Mononuclear cell (primary cell): ENCODE data around the gene C5orf15. TPM values are rescaled to one million over a fixed set of nuclear protein-coding genes. Genes with fewer than 3 reads are reported as not detected.

Source experiments
- H3K27me3 ChIP-seq: 2 replicates; pipeline ENCODE4 v1.6.0; 2011; ENCODE audit warnings: low read length, control low read depth; ENCODE audit not compliant: insufficient read depth
- H3K4me1 ChIP-seq: 2 replicates; pipeline ENCODE4 v1.5.1; 2011; ENCODE audit warnings: mild to moderate bottlenecking, low read length, control low read depth; ENCODE audit not compliant: insufficient read depth
- H3K4me3 ChIP-seq: 2 replicates; pipeline ENCODE4 v1.5.1; 2011; ENCODE audit warnings: mild to moderate bottlenecking, low read length, moderate library complexity
- H3K9me3 ChIP-seq: 2 replicates; pipeline ENCODE4 v1.5.1; 2011; ENCODE audit warnings: low read depth, mild to moderate bottlenecking, control low read depth, low read length
- total RNA-seq: library from RNA; depleted of rRNA; stranded (reverse); fragments of >200 nt; gene quantifications from one replicate; pipeline ENCODE4 v1.2.3, GENCODE V29; 2012

Gene C5orf15
- total RNA-seq, 1 donor: 26.6 TPM

GRCh38 chr5:133917785-133918184, 50.6 kb downstream of the C5orf15 start:
- no peaks in the 10 kb centered on the region for H3K27me3 ChIP-seq
- H3K4me1 ChIP-seq: no peaks in the 10 kb centered on the region
- H3K4me3 ChIP-seq: no peak overlapping the region
- H3K9me3 ChIP-seq: no peaks in the 10 kb centered on the region

GRCh38 chr5:133916914-133917313, 51.5 kb downstream of the C5orf15 start:
- H3K9me3 ChIP-seq: no peaks in the 10 kb centered on the region
- H3K4me1 ChIP-seq: no peaks in the 10 kb centered on the region
- no peak overlapping the region for H3K4me3 ChIP-seq
- H3K27me3 ChIP-seq: no peaks in the 10 kb centered on the region

GRCh38 chr5:133916479-133916878, 51.9 kb downstream of the C5orf15 start:
- H3K4me1 ChIP-seq: no peaks in the 10 kb centered on the region
- no peaks in the 10 kb centered on the region for H3K27me3 ChIP-seq
- no peaks in the 10 kb centered on the region for H3K9me3 ChIP-seq
- H3K4me3 ChIP-seq: no peak overlapping the region

- no peaks in the 10 kb centered on the region for H3K27me3 ChIP-seq
- no peaks in the 10 kb centered on the region for H3K9me3 ChIP-seq
- no peak overlapping the region for H3K4me3 ChIP-seq
- no peaks in the 10 kb centered on the region for H3K4me1 ChIP-seq
Measured at GRCh38 chr5:133914434-133914833, 54.0 kb downstream of the C5orf15 start.

GRCh38 chr5:133913413-133914155, 54.8 kb downstream of the C5orf15 start:
- H3K9me3 ChIP-seq: no peaks in the 10 kb centered on the region

DNA sequence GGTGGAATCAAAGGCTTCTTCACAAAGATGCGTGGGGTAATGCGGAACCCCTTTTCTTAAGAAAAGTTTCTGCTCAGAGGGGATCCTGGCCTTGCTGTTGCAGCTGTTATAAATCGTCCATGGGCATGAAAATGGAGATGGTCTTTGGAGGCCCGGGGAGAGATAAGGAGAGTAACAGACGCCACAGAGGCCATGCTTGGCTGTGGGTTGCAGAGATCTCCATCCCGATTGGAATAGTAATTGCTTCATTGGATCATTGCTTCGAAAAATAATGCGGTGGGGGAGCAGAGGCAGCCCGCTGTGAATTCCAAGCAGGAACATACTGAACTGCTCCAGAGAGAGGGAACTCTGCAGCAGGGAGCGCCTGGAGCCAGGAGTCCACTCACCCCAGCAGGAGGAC, 55.5 kb downstream of the C5orf15 start:
- H3K27me3 ChIP-seq: no peaks in the 10 kb centered on the region
- no peaks in the 10 kb centered on the region for H3K4me1 ChIP-seq
- no peak overlapping the region for H3K4me3 ChIP-seq
- no peaks in the 10 kb centered on the region for H3K9me3 ChIP-seq

More at GRCh38 chr5:133913413-133914155, 54.8 kb downstream of the C5orf15 start:
- Histone ChIP-seq H3K4me3 (no peak overlapping the region), H3K4me1 (no peaks in the 10 kb centered on the region), H3K27me3 (no peaks in the 10 kb centered on the region)

GRCh38 chr5:133910571-133910970, 57.9 kb downstream of the C5orf15 start:
- Histone ChIP-seq H3K4me3 (no peak overlapping the region), H3K9me3 (no peaks in the 10 kb centered on the region), H3K4me1 (no peaks in the 10 kb centered on the region), H3K27me3 (no peaks in the 10 kb centered on the region)

GRCh38 chr5:133909603-133910002, 58.8 kb downstream of the C5orf15 start:
- no peak overlapping the region for H3K4me3 ChIP-seq
- H3K4me1 ChIP-seq: no peaks in the 10 kb centered on the region
- H3K27me3 ChIP-seq: no peaks in the 10 kb centered on the region
- no peaks in the 10 kb centered on the region for H3K9me3 ChIP-seq

GRCh38 chr5:133907075-133907474, 61.4 kb downstream of the C5orf15 start:
- H3K9me3 ChIP-seq: no peaks in the 10 kb centered on the region
- no peak overlapping the region for H3K4me3 ChIP-seq
- H3K4me1 ChIP-seq: no peaks in the 10 kb centered on the region
- H3K27me3 ChIP-seq: no peaks in the 10 kb centered on the region

- Histone ChIP-seq H3K9me3 (no peaks in the 10 kb centered on the region), H3K27me3 (no peaks in the 10 kb centered on the region), H3K4me1 (no peaks in the 10 kb centered on the region), H3K4me3 (no peak overlapping the region)
Measured at GRCh38 chr5:133906303-133906702, 62.1 kb downstream of the C5orf15 start.

Other genes with a start within 250 kb of the C5orf15 start
- gene VDAC1, start 36.4 kb upstream of the C5orf15 start, total RNA-seq: 94.9 TPM
- 193 TPM for gene TCF7, start 146.1 kb upstream of the C5orf15 start, total RNA-seq
- 229 TPM for gene SKP1, start 208.3 kb upstream of the C5orf15 start, total RNA-seq